Neuronal stem cell (in vitro differentiated cells): Measurements from ENCODE around the gene WAC.

Experiments
- DNase-seq: peaks from one replicate; pipeline ENCODE4 v3.0.0-alpha.2; 2013; ENCODE audit warnings: low spot score
- H2AFZ ChIP-seq: one replicate; pipeline ENCODE4 v1.6.1; 2013; ENCODE audit warnings: mild to moderate bottlenecking, low read length, inconsistent platforms
- H2AK5ac ChIP-seq: 2 replicates; pipeline ENCODE4 v1.6.1; 2013; ENCODE audit warnings: low read depth, mild to moderate bottlenecking, inconsistent platforms, low read length, moderate library complexity, mixed read lengths
- H2BK120ac ChIP-seq: 2 replicates; pipeline ENCODE4 v1.6.1; 2013; ENCODE audit warnings: low read depth, mild to moderate bottlenecking, inconsistent platforms, low read length, moderate library complexity, mixed read lengths
- H2BK12ac ChIP-seq: one replicate; pipeline ENCODE4 v1.6.1; 2013; ENCODE audit warnings: low read length, inconsistent platforms
- H2BK15ac ChIP-seq: 2 replicates; pipeline ENCODE4 v1.6.1; 2013; ENCODE audit warnings: mild to moderate bottlenecking, low read length, inconsistent platforms, mixed read lengths
- H2BK5ac ChIP-seq: one replicate; pipeline ENCODE4 v1.6.1; 2013; ENCODE audit warnings: inconsistent platforms, mild to moderate bottlenecking, low read length, moderate library complexity
- H3K14ac ChIP-seq: one replicate; pipeline ENCODE4 v1.6.1; 2013; ENCODE audit warnings: low read length, inconsistent platforms
- H3K18ac ChIP-seq: 2 replicates; pipeline ENCODE4 v1.6.1; 2013; ENCODE audit warnings: low read length, inconsistent platforms
- H3K23ac ChIP-seq: 2 replicates; pipeline ENCODE4 v1.6.1; 2013; ENCODE audit warnings: low read depth, mild to moderate bottlenecking, mixed read lengths, low read length, inconsistent platforms; ENCODE audit not compliant: poor library complexity
- H3K27ac ChIP-seq: replicated peaks from 3 replicates; pipeline ENCODE4 v1.5.1; 2013; ENCODE audit warnings: low read length, inconsistent platforms
- H3K27me3 ChIP-seq, 3 experiments: 2 replicates each; pipeline ENCODE4 v1.6.1; 2013; ENCODE audit warnings: low read length in 3 of 3, mild to moderate bottlenecking in 2 of 3, inconsistent platforms in 1 of 3, low read depth in 1 of 3, mixed read lengths in 1 of 3, moderate library complexity in 1 of 3; ENCODE audit not compliant: control insufficient read depth in 3 of 3, insufficient read depth in 3 of 3
- H3K36me3 ChIP-seq, 2 donors: replicated peaks in 1 of 2; 2 replicates each; pipeline ENCODE4 v1.6.1; 2013; ENCODE audit warnings: low read length in 2 of 2; ENCODE audit not compliant: control insufficient read depth in 2 of 2, insufficient read depth in 2 of 2
- H3K4ac ChIP-seq: 2 replicates; pipeline ENCODE4 v1.6.1; 2013; ENCODE audit warnings: inconsistent platforms, mild to moderate bottlenecking, low read length, moderate library complexity
- H3K4me1 ChIP-seq, 2 donors: 1 replicate in 1 of 2; 2 replicates in 1 of 2; pipeline ENCODE4 v1.6.1; 2013; ENCODE audit warnings: low read length in 2 of 2, low read depth in 1 of 2; ENCODE audit not compliant: control insufficient read depth in 2 of 2, insufficient read depth in 1 of 2
- H3K4me2 ChIP-seq: one replicate; pipeline ENCODE4 v1.6.1; 2013; ENCODE audit warnings: mild to moderate bottlenecking, low read length, inconsistent platforms; ENCODE audit not compliant: insufficient read depth, poor library complexity, severe bottlenecking
- H3K4me3 ChIP-seq, 2 donors: 2 replicates each; pipeline ENCODE4 v1.5.1; 2013; ENCODE audit warnings: low read length in 2 of 2, mild to moderate bottlenecking in 2 of 2, inconsistent platforms in 1 of 2, moderate library complexity in 1 of 2
- H3K79me1 ChIP-seq: one replicate; pipeline ENCODE4 v1.6.1; 2013; ENCODE audit warnings: low read depth, mild to moderate bottlenecking, inconsistent platforms, low read length, moderate library complexity
- H3K9ac ChIP-seq: one replicate; pipeline ENCODE4 v1.6.1; 2013; ENCODE audit warnings: mild to moderate bottlenecking, low read depth, low read length, inconsistent platforms; ENCODE audit not compliant: poor library complexity
- H3K9me3 ChIP-seq, 2 donors: replicated peaks in 1 of 2; 2 replicates each; pipeline versions ENCODE3 to v1.6.1; 2013; ENCODE audit warnings: low read length in 2 of 2, mild to moderate bottlenecking in 2 of 2, inconsistent platforms in 1 of 2, low read depth in 1 of 2, mixed read lengths in 1 of 2, moderate library complexity in 1 of 2; ENCODE audit not compliant: control insufficient read depth in 2 of 2, insufficient read depth in 1 of 2
- H4K8ac ChIP-seq: one replicate; pipeline ENCODE4 v1.6.1; 2013; ENCODE audit warnings: low read depth, mild to moderate bottlenecking, inconsistent platforms, low read length, moderate library complexity
- H4K91ac ChIP-seq: one replicate; pipeline ENCODE4 v1.6.1; 2013; ENCODE audit warnings: low read length, low read depth, mild to moderate bottlenecking, inconsistent platforms; ENCODE audit not compliant: poor library complexity
- WGBS, 2 donors: extraction: QIAGEN DNeasy Blood & Tissue Kit; methylation state at CpG; one replicate each; pipeline ENCODE4 v1.1.7; 2013; ENCODE audit warnings: missing lambda C conversion rate in 2 of 2, mixed read lengths in 1 of 2; ENCODE audit not compliant: insufficient read length in 2 of 2, insufficient replicate concordance in 1 of 2; ENCODE audit errors: extremely low coverage in 2 of 2; 5-methylcytosine and 5-hydroxymethylcytosine counted together

WAC gene

DNA sequence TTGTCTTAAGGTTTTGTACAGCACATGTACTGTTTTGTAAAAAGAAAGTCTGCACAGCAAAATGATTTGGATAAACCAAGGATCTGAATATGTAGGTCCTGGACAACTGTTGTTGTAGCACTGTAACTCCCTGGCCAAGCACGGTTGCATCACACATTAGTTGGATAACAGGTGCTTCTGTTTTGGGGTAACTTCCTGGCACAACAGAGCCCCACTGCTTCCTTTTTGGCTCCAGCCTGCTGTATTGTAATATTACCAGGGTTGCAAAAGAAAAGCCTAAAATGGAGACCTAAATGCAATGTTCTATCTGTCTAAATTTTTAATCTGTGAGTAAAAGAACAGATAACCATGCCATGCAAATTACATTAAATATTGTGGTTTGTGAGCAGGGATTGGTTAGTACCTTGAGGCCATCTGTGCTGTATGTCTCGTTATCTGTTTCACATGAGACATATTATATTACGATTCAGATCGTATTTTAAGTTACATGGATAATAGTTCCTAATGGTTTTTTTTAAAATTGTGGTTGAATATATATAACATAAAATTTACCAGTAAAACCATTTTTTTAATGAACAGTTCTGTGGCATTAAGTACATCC is 27.5 kb upstream of the WAC start:
- H3K4me2 ChIP-seq = no peak overlapping the region
- no peak overlapping the region for H4K8ac ChIP-seq
- no peaks in the 10 kb centered on the region for H3K27me3 ChIP-seq
- no peaks in the 10 kb centered on the region for H3K4me1 ChIP-seq
- H2AFZ ChIP-seq = no peak overlapping the region
- H3K9ac ChIP-seq = no peak overlapping the region
- H3K14ac ChIP-seq = no peak overlapping the region
- no peak overlapping the region for H2AK5ac ChIP-seq
- DNase-seq = no peak
- H2BK5ac ChIP-seq = no peak overlapping the region
- H3K23ac ChIP-seq = no peak overlapping the region
- no peak overlapping the region for H3K4me3 ChIP-seq
- no peak overlapping the region for H3K18ac ChIP-seq
- H4K91ac ChIP-seq = no peak overlapping the region
- H2BK12ac ChIP-seq = no peak overlapping the region
- no peak overlapping the region for H2BK15ac ChIP-seq
- H3K36me3 ChIP-seq = no peaks in the 10 kb centered on the region
- H3K79me1 ChIP-seq = peaks cover 1% of the 10 kb centered on the region
- WGBS, 2 donors = no CpG with 5 or more reads among the region's 4 CpGs
- H3K9me3 ChIP-seq = no peaks in the 10 kb centered on the region
- no peak overlapping the region for H3K4ac ChIP-seq
- no peak overlapping the region for H2BK120ac ChIP-seq
- H3K27ac ChIP-seq = no peak overlapping the region

DNA sequence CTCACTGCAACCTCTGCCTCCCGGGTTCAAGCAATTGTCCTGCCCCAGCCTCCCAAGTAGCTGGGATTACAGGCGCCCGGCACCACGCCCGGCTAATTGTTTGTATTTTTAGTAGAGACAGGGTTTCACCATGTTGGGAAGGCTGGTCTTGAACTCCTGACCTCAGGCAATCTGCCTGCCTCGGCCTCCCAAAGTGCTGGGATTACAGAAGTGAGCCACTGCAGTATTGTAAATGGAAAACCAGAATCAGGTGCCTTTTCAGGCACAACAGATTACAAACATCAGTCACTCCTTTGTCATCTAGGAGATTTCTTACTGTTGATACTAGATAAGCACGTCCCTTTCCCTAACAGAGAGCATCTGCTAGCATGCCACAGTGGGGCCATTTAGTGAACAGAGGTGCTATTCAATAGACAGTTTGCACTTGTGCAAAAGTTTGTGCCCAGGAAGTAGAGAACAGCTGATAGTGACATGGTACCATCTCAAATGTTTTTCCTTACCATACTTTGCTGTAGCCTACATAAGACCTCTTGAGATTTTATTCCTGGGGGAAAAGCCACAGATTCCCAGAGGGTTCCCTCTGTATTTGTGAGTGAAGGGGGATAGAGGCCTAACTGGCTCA is 24.5 kb upstream of the WAC start:
- no peaks in the 10 kb centered on the region for H3K4me1 ChIP-seq
- H2AFZ ChIP-seq = no peak overlapping the region
- WGBS, 2 donors = no CpG with 5 or more reads among the region's 7 CpGs
- no peak overlapping the region for H2BK12ac ChIP-seq
- H3K4ac ChIP-seq = no peak overlapping the region
- H3K14ac ChIP-seq = no peak overlapping the region
- no peak overlapping the region for H2AK5ac ChIP-seq
- no peak overlapping the region for H3K4me2 ChIP-seq
- no peak overlapping the region for H4K91ac ChIP-seq
- H3K18ac ChIP-seq = no peak overlapping the region
- H3K23ac ChIP-seq = no peak overlapping the region
- no peaks in the 10 kb centered on the region for H3K27me3 ChIP-seq
- H3K4me3 ChIP-seq = no peak overlapping the region
- no peak overlapping the region for H3K9ac ChIP-seq
- H3K27ac ChIP-seq = no peak overlapping the region
- H3K9me3 ChIP-seq = no peaks in the 10 kb centered on the region
- H2BK15ac ChIP-seq = no peak overlapping the region
- H4K8ac ChIP-seq = no peak overlapping the region
- no peak overlapping the region for H2BK120ac ChIP-seq
- no peak for DNase-seq
- peaks cover 1% of the 10 kb centered on the region for H3K79me1 ChIP-seq
- H3K36me3 ChIP-seq = no peaks in the 10 kb centered on the region
- H2BK5ac ChIP-seq = no peak overlapping the region

DNA sequence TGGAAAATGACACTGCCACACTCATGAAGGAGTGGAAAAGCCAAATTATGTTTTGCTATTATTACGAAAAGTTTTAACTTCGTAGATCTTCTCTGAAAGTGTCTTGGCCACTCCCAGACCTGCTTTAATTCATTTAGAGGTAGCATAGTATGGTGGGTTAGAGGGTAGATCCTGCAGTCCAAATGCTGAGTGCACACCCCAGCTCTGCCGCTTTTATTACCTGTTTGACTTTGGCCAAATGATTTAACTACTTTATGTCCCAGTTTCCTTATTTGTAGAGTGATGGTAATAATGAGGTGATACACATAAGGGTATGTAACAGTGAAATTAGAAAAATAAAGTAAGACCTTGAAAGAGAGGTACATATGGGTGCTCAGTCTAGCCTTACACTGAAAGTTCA is 23.6 kb upstream of the WAC start:
- Histone ChIP-seq H3K18ac (no peak overlapping the region), H2AFZ (no peak overlapping the region), H4K91ac (no peak overlapping the region), H3K9me3 (no peaks in the 10 kb centered on the region), H2AK5ac (no peak overlapping the region), H3K27me3 (no peaks in the 10 kb centered on the region), H3K14ac (no peak overlapping the region), H3K4me2 (no peak overlapping the region), H3K27ac (no peak overlapping the region), H2BK15ac (no peak overlapping the region), H3K4me3 (no peak overlapping the region), H2BK5ac (no peak overlapping the region), H3K79me1 (peaks cover 1% of the 10 kb centered on the region), H3K23ac (no peak overlapping the region), H3K4ac (no peak overlapping the region), H3K9ac (no peak overlapping the region), H4K8ac (no peak overlapping the region), H2BK120ac (no peak overlapping the region), H3K4me1 (no peaks in the 10 kb centered on the region), H3K36me3 (no peaks in the 10 kb centered on the region), H2BK12ac (no peak overlapping the region)
- DNase-seq = no peak
- no CpG with 5 or more reads among the region's 3 CpGs for WGBS, 2 donors

DNA sequence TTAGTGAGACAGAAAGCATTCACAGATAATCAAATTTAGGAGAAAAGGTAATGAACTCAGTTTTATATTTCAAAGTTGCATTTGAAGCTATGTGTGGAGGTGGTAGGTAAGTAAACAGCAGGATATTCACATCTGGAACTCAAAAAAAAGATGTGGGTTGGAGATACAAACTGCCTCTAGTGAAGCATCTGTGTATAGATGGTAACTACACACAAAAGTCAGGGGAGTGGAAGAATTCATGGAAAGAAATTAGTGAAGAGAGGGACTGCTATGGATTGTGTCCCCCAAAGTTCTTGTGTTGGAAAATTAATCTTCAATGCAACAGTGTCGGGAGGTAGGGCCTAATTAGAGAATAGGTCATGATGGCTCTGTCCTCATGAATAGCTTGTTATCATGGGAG is 18.3 kb upstream of the WAC start:
- Histone ChIP-seq H4K8ac (no peak overlapping the region), H3K4ac (no peak overlapping the region), H3K4me3 (no peak overlapping the region), H3K23ac (no peak overlapping the region), H3K18ac (no peak overlapping the region), H2BK12ac (no peak overlapping the region), H3K4me1 (no peaks in the 10 kb centered on the region), H2BK120ac (no peak overlapping the region), H3K79me1 (no peaks in the 10 kb centered on the region), H2BK15ac (no peak overlapping the region), H3K9ac (no peak overlapping the region), H2AFZ (no peak overlapping the region), H3K4me2 (no peak overlapping the region), H3K27ac (no peak overlapping the region), H4K91ac (no peak overlapping the region), H3K27me3 (no peaks in the 10 kb centered on the region), H2BK5ac (no peak overlapping the region), H3K9me3 (peaks cover 0 to 3% of the 10 kb centered on the region in 2 donors), H3K14ac (no peak overlapping the region), H2AK5ac (no peak overlapping the region), H3K36me3 (no peaks in the 10 kb centered on the region)
- WGBS, 2 donors = no CpG with 5 or more reads among the region's 1 CpG
- DNase-seq = no peak
